Gastrocnemius medialis (tissue), 4 donors: ENCODE measurements around the gene CACNA2D1.

Experiments
- CTCF ChIP-seq, 5 experiments: fragments of 450-650 bp in 3 of 5; fragments of 200-600 bp in 2 of 5; sonication (generic) in 2 of 5; IDR thresholded peaks in 4 of 5; conservative IDR thresholded peaks in 1 of 5; 1 replicate in 4 of 5; 2 replicates in 1 of 5; pipeline ENCODE4 v1.5.1; 2016 to 2019; ENCODE audit warnings: antibody characterized with exemption in 5 of 5, mild to moderate bottlenecking in 3 of 5, moderate library complexity in 3 of 5
- POLR2A ChIP-seq, 2 donors: fragments of 450-650 bp; IDR thresholded peaks; one replicate each; pipeline ENCODE4 v1.6.1; 2017; ENCODE audit warnings: antibody characterized with exemption in 2 of 2, mild to moderate bottlenecking in 2 of 2, moderate library complexity in 2 of 2

- TF ChIP-seq CTCF (IDR thresholded peaks at IDR 0.05 in 4 of 5, conservative IDR thresholded peaks at IDR 0.05 in 1 of 5) (no peak), POLR2A (IDR thresholded peaks at IDR 0.05) (no peak)
These were observed 84.7 kb downstream of the CACNA2D1 start for GRCh38 chr7:82358923-82359322.
